HEK293T (cell line): ENCODE data around the gene NDUFAF8.

Experiments used
- CTCF ChIA-PET: fragments of 350-600 bp; formaldehyde crosslinking; extraction: SDS; loops from one replicate; lab custom pipeline; 2021; ENCODE audit warnings: antibody characterized with exemption, inconsistent platforms; lab: Yijun Ruan, JAX
- POLR2A ChIA-PET: fragments of 350-600 bp; formaldehyde crosslinking; extraction: SDS; loops from one replicate; lab custom pipeline; 2020; ENCODE audit warnings: antibody characterized with exemption, inconsistent platforms; lab: Yijun Ruan, JAX
- DNase-seq: peaks from one replicate; pipeline ENCODE4 v3.0.0; 2012; ENCODE audit warnings: mixed read lengths; ENCODE audit errors: extremely low spot score
- ARNT ChIP-seq: fragments of 450-650 bp; IDR thresholded peaks from 2 replicates; pipeline ENCODE4 v1.6.1; 2017; ENCODE audit warnings: mild to moderate bottlenecking
- BHLHE40 ChIP-seq: fragments of 450-650 bp; IDR thresholded peaks from 2 replicates; pipeline ENCODE4 v1.6.1; 2016; ENCODE audit warnings: mild to moderate bottlenecking, moderate library complexity, borderline replicate concordance
- CTBP1 ChIP-seq: fragments of 450-650 bp; IDR thresholded peaks from 2 replicates; pipeline ENCODE4 v1.6.1; 2016; ENCODE audit warnings: borderline replicate concordance
- ELF4 ChIP-seq: fragments of 450-650 bp; IDR thresholded peaks from 2 replicates; pipeline ENCODE4 v1.6.1; 2017; ENCODE audit warnings: antibody characterized with exemption
- FOXA1 ChIP-seq: fragments of 450-650 bp; IDR thresholded peaks from 2 replicates; pipeline ENCODE4 v1.6.1; 2016; ENCODE audit warnings: mild to moderate bottlenecking
- FOXK2 ChIP-seq: fragments of 450-650 bp; IDR thresholded peaks from 2 replicates; pipeline ENCODE4 v1.6.1; 2016; ENCODE audit warnings: mild to moderate bottlenecking
- FOXM1 ChIP-seq: fragments of 450-650 bp; IDR thresholded peaks from 2 replicates; pipeline ENCODE4 v1.6.1; 2017; ENCODE audit warnings: mild to moderate bottlenecking, borderline replicate concordance
- HDGF ChIP-seq: fragments of 450-650 bp; IDR thresholded peaks from 2 replicates; pipeline ENCODE4 v1.6.1; 2017; ENCODE audit warnings: antibody characterized with exemption, borderline replicate concordance
- L3MBTL2 ChIP-seq: fragments of 450-650 bp; conservative IDR thresholded peaks from 2 replicates; pipeline ENCODE4 v1.6.1; 2016; ENCODE audit warnings: mild to moderate bottlenecking
- LEF1 ChIP-seq: fragments of 450-650 bp; IDR thresholded peaks from 2 replicates; pipeline ENCODE4 v1.6.1; 2017; ENCODE audit warnings: mild to moderate bottlenecking, borderline replicate concordance
- NFRKB ChIP-seq: fragments of 450-650 bp; IDR thresholded peaks from 2 replicates; pipeline ENCODE4 v1.6.1; 2016; ENCODE audit warnings: mild to moderate bottlenecking, moderate library complexity
- SP1 ChIP-seq: fragments of 450-650 bp; IDR thresholded peaks from 2 replicates; pipeline ENCODE4 v1.6.1; 2017
- SUZ12 ChIP-seq: fragments of 450-650 bp; IDR thresholded peaks from 2 replicates; pipeline ENCODE4 v1.6.1; 2016; ENCODE audit warnings: mild to moderate bottlenecking
- TARDBP ChIP-seq: fragments of 450-650 bp; IDR thresholded peaks from 2 replicates; pipeline ENCODE4 v1.6.1; 2016
- ZNF384 ChIP-seq: fragments of 450-650 bp; IDR thresholded peaks from 2 replicates; pipeline ENCODE4 v1.6.1; 2016
- TF ChIP-seq, protein P1 (sequence below): fragments of 450-650 bp; IDR thresholded peaks from 2 replicates; pipeline ENCODE4 v1.6.1; 2016

The NDUFAF8 gene

DNA sequence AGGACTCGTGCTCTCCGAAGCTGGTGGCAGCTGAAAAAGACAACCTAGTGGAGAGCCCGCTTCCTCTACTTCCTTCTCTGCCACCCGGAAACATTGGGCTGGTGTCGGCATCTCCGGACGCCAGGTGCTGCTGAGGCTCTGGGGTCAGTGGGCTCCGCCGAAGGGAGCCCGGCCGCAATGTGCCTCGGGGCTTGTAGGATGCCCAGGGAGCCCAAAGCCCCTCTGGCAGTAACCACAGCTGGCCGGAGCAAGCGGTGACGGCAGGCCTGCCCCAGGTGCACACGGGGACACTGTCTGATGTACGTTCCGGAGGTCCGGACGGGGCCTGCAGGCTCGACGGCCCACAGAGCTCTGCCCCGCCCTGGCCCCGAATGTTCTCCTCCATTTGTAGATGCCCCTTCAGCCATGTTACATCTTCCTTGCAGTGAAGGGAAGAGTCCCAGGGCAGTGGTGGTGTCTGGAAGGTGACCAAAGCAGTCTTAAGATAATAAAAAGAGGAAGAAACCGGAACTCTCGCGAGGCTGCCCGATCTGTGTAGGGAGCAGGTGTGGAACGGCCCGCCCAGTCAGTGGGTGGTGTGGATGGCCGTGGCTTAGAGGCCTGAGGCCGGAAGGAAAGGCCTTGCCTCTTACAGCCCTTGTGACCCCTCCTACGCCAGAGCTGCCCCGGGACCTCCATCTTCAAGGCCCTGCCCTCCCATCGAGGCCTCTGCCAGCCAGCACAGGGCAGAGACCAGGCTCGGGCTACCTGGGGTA is 22.6 kb downstream of the NDUFAF8 start:
- POLR2A ChIA-PET: no interaction called here
- no peak for TF ChIP-seq FOXK2
- TF ChIP-seq TARDBP: no peak
- no peak for TF ChIP-seq SUZ12
- TF ChIP-seq ARNT: no peak
- no peak for TF ChIP-seq CTBP1
- no peak for TF ChIP-seq FOXA1
- TF ChIP-seq SP1: no peak
- no peak for TF ChIP-seq FOXM1
- no peak for TF ChIP-seq LEF1
- TF ChIP-seq, protein P1, sequence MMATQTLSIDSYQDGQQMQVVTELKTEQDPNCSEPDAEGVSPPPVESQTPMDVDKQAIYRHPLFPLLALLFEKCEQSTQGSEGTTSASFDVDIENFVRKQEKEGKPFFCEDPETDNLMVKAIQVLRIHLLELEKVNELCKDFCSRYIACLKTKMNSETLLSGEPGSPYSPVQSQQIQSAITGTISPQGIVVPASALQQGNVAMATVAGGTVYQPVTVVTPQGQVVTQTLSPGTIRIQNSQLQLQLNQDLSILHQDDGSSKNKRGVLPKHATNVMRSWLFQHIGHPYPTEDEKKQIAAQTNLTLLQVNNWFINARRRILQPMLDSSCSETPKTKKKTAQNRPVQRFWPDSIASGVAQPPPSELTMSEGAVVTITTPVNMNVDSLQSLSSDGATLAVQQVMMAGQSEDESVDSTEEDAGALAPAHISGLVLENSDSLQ: no peak
- no peak for TF ChIP-seq ZNF384
- TF ChIP-seq L3MBTL2: no peak
- no peak for DNase-seq
- CTCF ChIA-PET: no interaction called here

- no peak for DNase-seq
- POLR2A ChIA-PET: no interaction called here
- CTCF ChIA-PET: no interaction called here
- TF ChIP-seq BHLHE40: no peak
- no peak for TF ChIP-seq ARNT
- TF ChIP-seq HDGF: no peak
- TF ChIP-seq SUZ12: no peak
- no peak for TF ChIP-seq SP1
Observed at GRCh38 chr17:81263371-81264181, 24.5 kb downstream of the NDUFAF8 start.

DNA sequence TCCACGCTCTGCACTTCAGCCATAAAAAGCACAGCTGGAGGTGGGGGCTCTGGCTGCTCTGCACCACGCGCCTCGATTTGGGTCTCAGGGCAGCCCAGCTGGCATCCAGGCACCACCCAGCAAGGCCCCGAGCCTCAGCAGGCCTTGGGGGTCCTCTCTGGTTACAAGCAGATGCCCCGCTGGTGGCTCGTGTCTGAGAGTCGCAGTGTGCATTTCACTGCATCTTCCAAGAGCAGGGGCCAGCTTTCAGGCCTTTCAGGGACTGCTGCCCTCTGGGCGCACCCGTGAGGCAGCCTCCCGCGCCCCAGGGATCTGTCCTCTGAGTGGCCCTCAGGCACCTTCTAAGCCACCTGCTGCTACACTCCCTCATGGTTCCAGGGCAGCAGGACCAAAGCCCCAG is 25.5 kb downstream of the NDUFAF8 start:
- no peak for DNase-seq
- ChIA-PET CTCF (no interaction called here), POLR2A (interaction anchor here (1.0 kb wide), 1 partner anchor 8 kb away, joined by 3 read pairs; no protein-coding TSS in a partner anchor)
- TF ChIP-seq, protein P1: no peak
- TF ChIP-seq FOXM1 (no peak), LEF1 (no peak), L3MBTL2 (no peak), SP1 (no peak), ZNF384 (no peak), ELF4 (no peak), NFRKB (no peak), ARNT (no peak)

GRCh38 chr17:81265576-81265975 is 26.5 kb downstream of the NDUFAF8 start:
- CTCF ChIA-PET: no interaction called here
- POLR2A ChIA-PET: interaction anchor here (1.0 kb wide), 1 partner anchor 9 kb away, joined by 3 read pairs; no protein-coding TSS in a partner anchor
- no peak for DNase-seq
- TF ChIP-seq TARDBP (no peak), L3MBTL2 (no peak), FOXA1 (no peak), ARNT (no peak), BHLHE40 (no peak), ELF4 (no peak), FOXK2 (no peak), LEF1 (no peak), ZNF384 (no peak), FOXM1 (no peak), CTBP1 (no peak), NFRKB (no peak), SUZ12 (no peak), SP1 (no peak), HDGF (no peak)
- TF ChIP-seq, protein P1: no peak

GRCh38 chr17:81267390-81268067 is 28.4 kb downstream of the NDUFAF8 start:
- ChIA-PET POLR2A (no interaction called here), CTCF (interaction anchor here (0.9 kb wide), 1 partner anchor 22 kb away, joined by 3 read pairs; no protein-coding TSS in a partner anchor)
- TF ChIP-seq CTBP1 (no peak), HDGF (no peak), NFRKB (no peak), LEF1 (no peak), ELF4 (no peak), FOXM1 (no peak), ZNF384 (no peak), FOXK2 (no peak)
- TF ChIP-seq, protein P1: no peak
- no peak for DNase-seq
